Lower leg skin (tissue), 4 donors: ENCODE data around the gene BTNL3. TPM values are rescaled to one million over a fixed set of nuclear protein-coding genes. Genes with fewer than 3 reads are reported as not detected.

Experiments used
- DNase-seq, 2 donors: peaks; one replicate each; pipeline ENCODE4 v3.0.0-alpha.2; 2019; ENCODE audit warnings: low spot score in 2 of 2
- H3K4me3 ChIP-seq: fragments of 200-600 bp; sonication (generic); 2 replicates; pipeline ENCODE4 v1.5.1; 2017; ENCODE audit warnings: mild to moderate bottlenecking, low read depth; ENCODE audit not compliant: poor library complexity, severe bottlenecking
- CTCF ChIP-seq, 3 donors: fragments of 450-650 bp; IDR thresholded peaks; one replicate each; pipeline ENCODE4 v1.5.1; 2016; ENCODE audit warnings: antibody characterized with exemption in 3 of 3, mild to moderate bottlenecking in 3 of 3, moderate library complexity in 2 of 3
- POLR2A ChIP-seq, 2 donors: fragments of 450-650 bp; IDR thresholded peaks; one replicate each; pipeline ENCODE4 v1.6.1; 2016 to 2017; ENCODE audit warnings: antibody characterized with exemption in 2 of 2, mild to moderate bottlenecking in 1 of 2, moderate library complexity in 1 of 2
- WGBS, 2 donors: methylation state at CpG; one replicate each; pipeline ENCODE4 v1.1.5; 2018; 5-methylcytosine and 5-hydroxymethylcytosine counted together
- intact Hi-C: fragments of 100-400 bp; cut with DNase I; formaldehyde crosslinking; loops from one replicate; pipeline ENCODE4 v1.15.0; 2023; ENCODE audit warnings: low total_unique reads
- total RNA-seq, 4 donors: library from RNA; depleted of rRNA; stranded (reverse); fragments of >200 nt; gene quantifications; one replicate each; pipeline ENCODE4 v1.1.0, GENCODE V29; 2016

Gene BTNL3
- total RNA-seq, 4 donors from 2014 or later = not detected

- 61 to 76% methylated on average over 15 of the region's 15 CpGs for WGBS, 2 donors
- DNase-seq = peak in 1 of 2 donors; percentile 61
- TF ChIP-seq POLR2A (IDR thresholded peaks at IDR 0.05) = no peak
- no peak for TF ChIP-seq CTCF (IDR thresholded peaks at IDR 0.05)
- H3K4me3 ChIP-seq = no peak overlapping the region
- intact Hi-C loops = no loop called here
Observed at GRCh38 chr5:181042036-181042713, 53.5 kb downstream of the BTNL3 start.

GRCh38 chr5:181042722-181043121 lies 54.1 kb downstream of the BTNL3 start:
- no peak for TF ChIP-seq CTCF (IDR thresholded peaks at IDR 0.05)
- TF ChIP-seq POLR2A (IDR thresholded peaks at IDR 0.05) = no peak
- H3K4me3 ChIP-seq = no peak overlapping the region
- DNase-seq = peak in 1 of 2 donors; percentile 42
- intact Hi-C loops = no loop called here
- WGBS, 2 donors = 68 to 69% methylated on average over 11 of the region's 11 CpGs

- intact Hi-C loops = no loop called here
- peak in 1 of 2 donors; percentile 70 for DNase-seq
- TF ChIP-seq POLR2A (IDR thresholded peaks at IDR 0.05) (no peak), CTCF (IDR thresholded peaks at IDR 0.05) (no peak)
- 71 to 72% methylated on average over 12 of the region's 12 CpGs for WGBS, 2 donors
- no peak overlapping the region for H3K4me3 ChIP-seq
Observed at GRCh38 chr5:181043285-181044092, 54.8 kb downstream of the BTNL3 start.

GRCh38 chr5:181044093-181044599 lies 55.5 kb downstream of the BTNL3 start:
- TF ChIP-seq CTCF (IDR thresholded peaks at IDR 0.05) = no peak
- no peak for TF ChIP-seq POLR2A (IDR thresholded peaks at IDR 0.05)
- WGBS, 2 donors = 79 to 85% methylated on average over 10 of the region's 10 CpGs
- intact Hi-C loops = no loop called here
- H3K4me3 ChIP-seq = no peak overlapping the region
- DNase-seq = peak in 1 of 2 donors; percentile 67

- no peak overlapping the region for H3K4me3 ChIP-seq
- peak in 1 of 2 donors; percentile 82 for DNase-seq
- intact Hi-C loops = no loop called here
- TF ChIP-seq CTCF (IDR thresholded peaks at IDR 0.05) = no peak
- no peak for TF ChIP-seq POLR2A (IDR thresholded peaks at IDR 0.05)
- WGBS, 2 donors = 53 to 62% methylated on average over 11 of the region's 11 CpGs
Observed at GRCh38 chr5:181044662-181045305, 56.1 kb downstream of the BTNL3 start.
